IMR-90 (cell line): ENCODE results near the gene RPL10A.

Source experiments
- BHLHE40 ChIP-seq: fragments of 150-350 bp; IDR thresholded peaks from 2 replicates; pipeline ENCODE4 v1.6.1; 2016; ENCODE audit warnings: mild to moderate bottlenecking, low read depth, low read length
- CEBPB ChIP-seq: IDR thresholded peaks from 2 replicates; pipeline ENCODE4 v1.6.1; 2012; ENCODE audit warnings: low read depth, low read length, improper control_type of control experiment
- MAFK ChIP-seq: IDR thresholded peaks from 2 replicates; pipeline ENCODE4 v1.6.1; 2012; ENCODE audit warnings: low read depth, low read length, improper control_type of control experiment
- MAZ ChIP-seq: IDR thresholded peaks from 2 replicates; pipeline ENCODE4 v1.6.1; 2012; ENCODE audit warnings: low read depth, mild to moderate bottlenecking, low read length, improper control_type of control experiment, moderate library complexity, borderline replicate concordance
- MXI1 ChIP-seq: IDR thresholded peaks from 2 replicates; pipeline ENCODE4 v1.6.1; 2012; ENCODE audit warnings: low read depth, mild to moderate bottlenecking, low read length, moderate library complexity, borderline replicate concordance
- NFE2L2 ChIP-seq: fragments of 150-350 bp; IDR thresholded peaks from 2 replicates; pipeline ENCODE4 v1.6.1; 2016; ENCODE audit warnings: low read depth, mild to moderate bottlenecking, low read length
- POLR2A ChIP-seq: IDR thresholded peaks from 2 replicates; pipeline ENCODE4 v1.6.1; 2012; ENCODE audit warnings: mild to moderate bottlenecking, low read depth, low read length
- RAD21 ChIP-seq: IDR thresholded peaks from 2 replicates; pipeline ENCODE4 v1.6.1; 2012; ENCODE audit warnings: low read length, improper control_type of control experiment
- RCOR1 ChIP-seq: IDR thresholded peaks from 2 replicates; pipeline ENCODE4 v1.6.1; 2012; ENCODE audit warnings: mild to moderate bottlenecking, low read length, improper control_type of control experiment; ENCODE audit not compliant: insufficient replicate concordance
- RFX5 ChIP-seq: IDR thresholded peaks from 2 replicates; pipeline ENCODE4 v1.8.0; 2012; ENCODE audit warnings: low read depth, mild to moderate bottlenecking, low read length, moderate library complexity
- SMC3 ChIP-seq: fragments of 150-350 bp; IDR thresholded peaks from 2 replicates; pipeline ENCODE4 v1.6.1; 2016; ENCODE audit warnings: low read depth, mild to moderate bottlenecking, antibody characterized with exemption, low read length, moderate library complexity
- TF ChIP-seq, protein P1 (sequence below): conservative IDR thresholded peaks from 2 replicates; pipeline ENCODE4 v1.5.1; 2012; ENCODE audit warnings: mild to moderate bottlenecking, low read depth, low read length, improper control_type of control experiment
- TF ChIP-seq, protein P2 (sequence below): fragments of 150-350 bp; IDR thresholded peaks from 2 replicates; pipeline ENCODE4 v1.6.1; 2016; ENCODE audit warnings: low read depth, mild to moderate bottlenecking, low read length, moderate library complexity, borderline replicate concordance

DNA sequence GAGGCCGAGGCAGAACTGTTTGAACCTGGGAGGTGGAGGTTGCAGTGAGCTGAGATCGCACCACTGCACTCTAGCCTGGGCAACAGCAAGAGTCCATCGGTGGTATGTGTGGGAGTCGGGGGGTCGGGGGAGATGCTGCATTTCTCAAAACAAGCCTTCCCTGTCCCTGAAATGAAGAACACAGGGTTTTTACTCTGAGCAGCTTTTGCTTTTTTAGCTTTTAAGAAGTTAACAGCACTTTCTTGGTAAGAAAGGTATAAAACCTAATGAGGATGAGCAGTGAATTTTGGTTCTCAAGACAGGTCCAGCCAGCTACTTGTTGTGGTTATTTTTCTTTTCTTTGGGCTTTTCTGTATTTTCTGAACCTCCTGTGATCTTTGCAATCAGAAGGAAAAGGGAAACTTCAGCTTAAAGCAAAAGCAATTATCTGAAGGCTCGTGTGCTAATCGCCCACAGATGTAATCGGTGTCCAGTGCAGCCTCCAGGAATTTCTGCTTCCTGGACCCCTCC is 3.7 kb downstream of the RPL10A start:
- TF ChIP-seq, protein P1, sequence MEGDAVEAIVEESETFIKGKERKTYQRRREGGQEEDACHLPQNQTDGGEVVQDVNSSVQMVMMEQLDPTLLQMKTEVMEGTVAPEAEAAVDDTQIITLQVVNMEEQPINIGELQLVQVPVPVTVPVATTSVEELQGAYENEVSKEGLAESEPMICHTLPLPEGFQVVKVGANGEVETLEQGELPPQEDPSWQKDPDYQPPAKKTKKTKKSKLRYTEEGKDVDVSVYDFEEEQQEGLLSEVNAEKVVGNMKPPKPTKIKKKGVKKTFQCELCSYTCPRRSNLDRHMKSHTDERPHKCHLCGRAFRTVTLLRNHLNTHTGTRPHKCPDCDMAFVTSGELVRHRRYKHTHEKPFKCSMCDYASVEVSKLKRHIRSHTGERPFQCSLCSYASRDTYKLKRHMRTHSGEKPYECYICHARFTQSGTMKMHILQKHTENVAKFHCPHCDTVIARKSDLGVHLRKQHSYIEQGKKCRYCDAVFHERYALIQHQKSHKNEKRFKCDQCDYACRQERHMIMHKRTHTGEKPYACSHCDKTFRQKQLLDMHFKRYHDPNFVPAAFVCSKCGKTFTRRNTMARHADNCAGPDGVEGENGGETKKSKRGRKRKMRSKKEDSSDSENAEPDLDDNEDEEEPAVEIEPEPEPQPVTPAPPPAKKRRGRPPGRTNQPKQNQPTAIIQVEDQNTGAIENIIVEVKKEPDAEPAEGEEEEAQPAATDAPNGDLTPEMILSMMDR = no peak
- TF ChIP-seq MAZ (no peak), RFX5 (no peak), RAD21 (no peak), SMC3 (no peak), POLR2A (no peak; the same call in 1 of the 2 replicates), RCOR1 (no peak), CEBPB (no peak), NFE2L2 (no peak), MXI1 (no peak), BHLHE40 (no peak), MAFK (no peak)
- TF ChIP-seq, protein P2, sequence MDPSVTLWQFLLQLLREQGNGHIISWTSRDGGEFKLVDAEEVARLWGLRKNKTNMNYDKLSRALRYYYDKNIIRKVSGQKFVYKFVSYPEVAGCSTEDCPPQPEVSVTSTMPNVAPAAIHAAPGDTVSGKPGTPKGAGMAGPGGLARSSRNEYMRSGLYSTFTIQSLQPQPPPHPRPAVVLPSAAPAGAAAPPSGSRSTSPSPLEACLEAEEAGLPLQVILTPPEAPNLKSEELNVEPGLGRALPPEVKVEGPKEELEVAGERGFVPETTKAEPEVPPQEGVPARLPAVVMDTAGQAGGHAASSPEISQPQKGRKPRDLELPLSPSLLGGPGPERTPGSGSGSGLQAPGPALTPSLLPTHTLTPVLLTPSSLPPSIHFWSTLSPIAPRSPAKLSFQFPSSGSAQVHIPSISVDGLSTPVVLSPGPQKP = no peak
